Suprapubic skin (tissue), 4 donors: Measurements from ENCODE around the gene INTS11. TPM values are rescaled to one million over a fixed set of nuclear protein-coding genes. Genes with fewer than 3 reads are reported as not detected.

Experiments used
- DNase-seq, 2 donors: peaks; one replicate each; pipeline ENCODE4 v3.0.0-alpha.2; 2019; ENCODE audit warnings: low spot score in 2 of 2
- H3K27ac ChIP-seq: fragments of 200-600 bp; sonication (generic); one replicate; pipeline ENCODE4 v1.5.1; 2019
- H3K27me3 ChIP-seq: fragments of 200-600 bp; sonication (generic); one replicate; pipeline ENCODE4 v1.5.1; 2019
- H3K36me3 ChIP-seq: fragments of 200-600 bp; sonication (generic); one replicate; pipeline ENCODE4 v1.5.1; 2019
- H3K4me1 ChIP-seq: fragments of 200-600 bp; sonication (generic); one replicate; pipeline ENCODE4 v1.5.1; 2019
- H3K4me3 ChIP-seq: fragments of 200-600 bp; sonication (generic); one replicate; pipeline ENCODE4 v1.5.1; 2019; ENCODE audit warnings: mild to moderate bottlenecking
- H3K9me3 ChIP-seq: fragments of 200-600 bp; sonication (generic); one replicate; pipeline ENCODE4 v1.5.1; 2019
- CTCF ChIP-seq, 2 donors: fragments of 200-600 bp in 1 of 2; fragments of 450-650 bp in 1 of 2; sonication (generic) in 1 of 2; IDR thresholded peaks; one replicate each; pipeline ENCODE4 v1.5.1; 2016 to 2019; ENCODE audit warnings: antibody characterized with exemption in 2 of 2, mild to moderate bottlenecking in 1 of 2, moderate library complexity in 1 of 2
- EP300 ChIP-seq: sonication (generic); formaldehyde crosslinking; IDR thresholded peaks from one replicate; pipeline ENCODE4 v1.6.1; 2017; ENCODE audit warnings: antibody characterized with exemption
- POLR2A ChIP-seq, 2 donors: fragments of 450-650 bp; IDR thresholded peaks; one replicate each; pipeline ENCODE4 v1.6.1; 2017; ENCODE audit warnings: antibody characterized with exemption in 2 of 2, mild to moderate bottlenecking in 2 of 2, moderate library complexity in 2 of 2
- POLR2AphosphoS5 ChIP-seq, 3 donors: sonication (generic); formaldehyde crosslinking; IDR thresholded peaks; one replicate each; pipeline ENCODE4 v1.6.1; 2017; ENCODE audit warnings: antibody characterized with exemption in 3 of 3
- WGBS: methylation state at CpG from one replicate; pipeline ENCODE4 v1.1.5; 2018; 5-methylcytosine and 5-hydroxymethylcytosine counted together
- total RNA-seq, 4 donors: library from RNA; depleted of rRNA; stranded (reverse); fragments of >200 nt; gene quantifications; one replicate each; pipeline ENCODE4 v1.1.0, GENCODE V29; 2016

Gene INTS11
- total RNA-seq, 4 donors from 2014 or later, result 105 to 242 (median 151) TPM

GRCh38 chr1:1262758-1263157, 61.7 kb downstream of the INTS11 start:
- 84% methylated on average over 6 of the region's 8 CpGs for WGBS
- Histone ChIP-seq H3K4me3 (no peak overlapping the region), H3K36me3 (peaks cover 79% of the 10 kb centered on the region), H3K27me3 (no peaks in the 10 kb centered on the region), H3K4me1 (peaks cover 23% of the 10 kb centered on the region), H3K9me3 (no peaks in the 10 kb centered on the region), H3K27ac (no peak overlapping the region)
- DNase-seq, result no peak
- TF ChIP-seq EP300, result no peak

- Histone ChIP-seq H3K36me3 (peaks cover 73% of the 10 kb centered on the region), H3K27ac (no peak overlapping the region), H3K27me3 (no peaks in the 10 kb centered on the region), H3K4me3 (no peak overlapping the region), H3K9me3 (no peaks in the 10 kb centered on the region), H3K4me1 (peaks cover 23% of the 10 kb centered on the region)
- DNase-seq, result no peak
- 96% methylated on average over 9 of the region's 17 CpGs for WGBS
- no peak for TF ChIP-seq POLR2A (IDR thresholded peaks at IDR 0.05)
- TF ChIP-seq EP300, result no peak
- no peak for TF ChIP-seq CTCF (IDR thresholded peaks at IDR 0.05)
- no peak for TF ChIP-seq POLR2AphosphoS5 (IDR thresholded peaks at IDR 0.05)
These were observed 62.4 kb downstream of the INTS11 start for GRCh38 chr1:1262071-1262470.

Other genes with a start within 250 kb of the INTS11 start
- 10 to 100 TPM; 12.8 to 48.4 (median 19.7) TPM for gene C1orf159, start 208.6 kb downstream of the INTS11 start, total RNA-seq
- not detected for gene TTLL10, start 150.8 kb downstream of the INTS11 start, total RNA-seq
- 10 to 100 TPM; 24.4 to 62.1 (median 33.5) TPM for gene TNFRSF18, start 118.1 kb downstream of the INTS11 start, total RNA-seq
- gene TNFRSF4, start 110.5 kb downstream of the INTS11 start, total RNA-seq, result 1 to 10 TPM in 1 of 4 donors, under 1 TPM in 2, not detected in 1; 0.42 to 1.4 (median 0.72) TPM
- 10 to 100 TPM; 57.5 to 87.6 (median 73.1) TPM for gene SDF4, start 92.7 kb downstream of the INTS11 start, total RNA-seq
- 10 to 100 TPM in 3 of 4 donors, 1 to 10 TPM in 1; 9.3 to 24.4 (median 16.4) TPM for gene B3GALT6, start 92.4 kb downstream of the INTS11 start, total RNA-seq
- gene C1QTNF12, start 77.9 kb downstream of the INTS11 start, total RNA-seq, result 10 to 100 TPM in 1 of 4 donors, 1 to 10 TPM in 3; 4.3 to 23.5 (median 7.1) TPM
- gene UBE2J2, start 50.8 kb downstream of the INTS11 start, total RNA-seq, result 10 to 100 TPM; 30.2 to 70.0 (median 60.0) TPM
- gene SCNN1D, start 44.2 kb downstream of the INTS11 start, total RNA-seq, result 1 to 10 TPM; 1.5 to 4.7 (median 2.6) TPM
- 100 to 1,000 TPM; 112 to 309 (median 148) TPM for gene ACAP3, start 16.7 kb downstream of the INTS11 start, total RNA-seq
- 10 to 100 TPM; 16.9 to 56.4 (median 36.4) TPM for gene PUSL1, start 16.1 kb downstream of the INTS11 start, total RNA-seq
- 10 to 100 TPM; 32.5 to 60.4 (median 54.3) TPM for gene CPTP, start 142 bp upstream of the INTS11 start, total RNA-seq
- 1 to 10 TPM in 1 of 4 donors, under 1 TPM in 3; 0.56 to 1.8 (median 0.82) TPM for gene TAS1R3, start 6.6 kb upstream of the INTS11 start, total RNA-seq
- 100 to 1,000 TPM in 3 of 4 donors, 10 to 100 TPM in 1; 99.4 to 151 (median 106) TPM for gene DVL1, start 24.8 kb upstream of the INTS11 start, total RNA-seq
- gene MXRA8, start 33.9 kb upstream of the INTS11 start, total RNA-seq, result 10 to 100 TPM; 18.6 to 43.5 (median 21.9) TPM
- gene AURKAIP1, start 50.5 kb upstream of the INTS11 start, total RNA-seq, result 100 to 1,000 TPM in 1 of 4 donors, 10 to 100 TPM in 3; 55.8 to 106 (median 86.1) TPM
- 100 to 1,000 TPM; 136 to 599 (median 160) TPM for gene CCNL2, start 74.7 kb upstream of the INTS11 start, total RNA-seq
- gene MRPL20, start 82.6 kb upstream of the INTS11 start, total RNA-seq, result 100 to 1,000 TPM in 3 of 4 donors, 10 to 100 TPM in 1; 93.6 to 119 (median 109) TPM
- gene ANKRD65, start 96.6 kb upstream of the INTS11 start, total RNA-seq, result 10 to 100 TPM in 1 of 4 donors, 1 to 10 TPM in 3; 2.8 to 10.3 (median 5.9) TPM
- gene VWA1, start 111.0 kb upstream of the INTS11 start, total RNA-seq, result 10 to 100 TPM; 14.5 to 27.6 (median 19.8) TPM
- 1 to 10 TPM in 2 of 4 donors, under 1 TPM in 2; 0.32 to 4.2 (median 1.2) TPM for gene ATAD3C, start 125.0 kb upstream of the INTS11 start, total RNA-seq
- 10 to 100 TPM; 18.5 to 71.9 (median 23.7) TPM for gene ATAD3B, start 147.1 kb upstream of the INTS11 start, total RNA-seq
- gene ATAD3A, start 187.5 kb upstream of the INTS11 start, total RNA-seq, result 10 to 100 TPM; 15.0 to 23.2 (median 19.7) TPM
- gene TMEM240, start 216.0 kb upstream of the INTS11 start, total RNA-seq, result 1 to 10 TPM in 3 of 4 donors, not detected in 1; 1.0 to 1.7 (median 1.1) TPM